HCT116 (cell line): Measurements from ENCODE around the gene THAP3. TPM values are rescaled to one million over a fixed set of nuclear protein-coding genes. Genes with fewer than 3 reads are reported as not detected.

Experiments used
- ATAC-seq: fragments of 200-7000 bp; cut with Tn5 transposase; 2 replicates; pipeline ENCODE4 v1.9.1; 2020; ENCODE audit warnings: mild to moderate bottlenecking, moderate library complexity
- BruUV-seq: library from RNA; stranded (reverse); fragments of 400-500 nt; replicated peaks from 2 replicates; lab custom pipeline; 2021; lab: Mats Ljungman, UMichigan
- CTCF ChIA-PET: fragments of 300-600 bp; sonication (Branson Sonifier 250); formaldehyde crosslinking; loops from one replicate; lab custom pipeline; 2021; ENCODE audit warnings: antibody characterized with exemption; lab: Charles Lee
- POLR2A ChIA-PET: fragments of 300-600, 350-600 bp; sonication (Branson Sonifier 250); formaldehyde crosslinking; loops from one replicate; lab custom pipeline; 2021; ENCODE audit warnings: antibody characterized with exemption; lab: Charles Lee
- RAD21 ChIA-PET, 2 experiments: fragments of 300-600 bp; sonication (Branson Sonifier 250); formaldehyde crosslinking; loops; one replicate each; lab custom pipeline; 2023; ENCODE audit warnings: low total read pairs in 2 of 2; ENCODE audit not compliant: uncharacterized antibody in 2 of 2, unreplicated experiment in 2 of 2, low non-redundant PET in 1 of 2; lab: Charles Lee
- DNase-seq: peaks from one replicate; pipeline ENCODE4 v3.0.0-alpha.2; 2010; ENCODE audit warnings: low read depth, low spot score
- H2AFZ ChIP-seq: fragments of 200-600 bp; shearing (Covaris generic), sonication (generic); 2 replicates; pipeline ENCODE4 v1.6.1; 2017; ENCODE audit warnings: low read depth, mixed run types, mixed read lengths, antibody characterized with exemption, low read length; ENCODE audit not compliant: poor library complexity, severe bottlenecking
- H3K27ac ChIP-seq: 2 replicates; pipeline ENCODE4 v1.5.1; 2012; ENCODE audit warnings: low read depth, low read length
- H3K27me3 ChIP-seq: fragments of 200-600 bp; sonication (generic); 2 replicates; pipeline ENCODE4 v1.6.1; 2016; ENCODE audit warnings: mixed run types, low read length, mixed read lengths; ENCODE audit not compliant: insufficient read depth
- H3K36me3 ChIP-seq, 2 experiments: fragments of 200-500 bp in 1 of 2; fragments of 200-600 bp in 1 of 2; sonication (Bioruptor generic) in 1 of 2; sonication (generic) in 1 of 2; 2 replicates each; pipeline versions ENCODE4 v1.5.1 to v1.6.1; 2014 to 2016; ENCODE audit warnings: low read length in 2 of 2, inconsistent platforms in 1 of 2, mixed read lengths in 1 of 2, mixed run types in 1 of 2; ENCODE audit not compliant: insufficient read depth in 2 of 2, control insufficient read depth in 1 of 2
- H3K4me1 ChIP-seq, 2 experiments: fragments of 200-600 bp in 1 of 2; sonication (generic) in 1 of 2; 2 replicates each; pipeline versions ENCODE4 v1.5.1 to v1.6.1; 2012 to 2017; ENCODE audit warnings: low read length in 2 of 2, inconsistent platforms in 1 of 2, mild to moderate bottlenecking in 1 of 2, mixed read lengths in 1 of 2, mixed run types in 1 of 2, moderate library complexity in 1 of 2; ENCODE audit not compliant: insufficient read depth in 2 of 2, control insufficient read depth in 1 of 2
- H3K4me2 ChIP-seq: fragments of 200-600 bp; sonication (generic); 2 replicates; pipeline ENCODE4 v1.6.1; 2017; ENCODE audit warnings: mixed run types, low read length, mixed read lengths
- H3K4me3 ChIP-seq, 2 experiments: fragments of 200-600 bp in 1 of 2; sonication (generic) in 1 of 2; replicated peaks in 1 of 2; 2 replicates each; pipeline ENCODE4 v1.5.1; 2011 to 2016; ENCODE audit warnings: low read length in 2 of 2, control low read depth in 1 of 2, low read depth in 1 of 2, mild to moderate bottlenecking in 1 of 2, mixed read lengths in 1 of 2, mixed run types in 1 of 2
- H3K79me2 ChIP-seq: fragments of 200-600 bp; sonication (generic); 2 replicates; pipeline ENCODE4 v1.6.1; 2017; ENCODE audit warnings: mild to moderate bottlenecking, mixed run types, low read length, moderate library complexity, mixed read lengths; ENCODE audit not compliant: insufficient read depth
- H3K9ac ChIP-seq: fragments of 200-600 bp; sonication (generic); 2 replicates; pipeline ENCODE4 v1.6.1; 2016; ENCODE audit warnings: low read length, mixed read lengths
- H3K9me2 ChIP-seq: fragments of 200-600 bp; sonication (generic), shearing (Covaris generic); 2 replicates; pipeline ENCODE4 v1.6.1; 2017; ENCODE audit warnings: mixed run types, mild to moderate bottlenecking, moderate library complexity; ENCODE audit not compliant: insufficient read depth
- H3K9me3 ChIP-seq, 2 experiments: fragments of 200-500 bp in 1 of 2; fragments of 200-600 bp in 1 of 2; sonication (Bioruptor generic) in 1 of 2; sonication (generic) in 1 of 2; 2 replicates each; pipeline ENCODE4 v1.6.1; 2014 to 2017; ENCODE audit warnings: low read length in 2 of 2, mixed read lengths in 2 of 2, inconsistent platforms in 1 of 2, low read depth in 1 of 2, mild to moderate bottlenecking in 1 of 2, mixed run types in 1 of 2, moderate library complexity in 1 of 2; ENCODE audit not compliant: control insufficient read depth in 1 of 2, insufficient read depth in 1 of 2
- H4K20me1 ChIP-seq: fragments of 200-600 bp; sonication (generic), shearing (Covaris generic); 2 replicates; pipeline ENCODE4 v1.6.1; 2017; ENCODE audit warnings: mixed run types, mild to moderate bottlenecking, moderate library complexity; ENCODE audit not compliant: insufficient read depth
- ATF3 ChIP-seq: IDR thresholded peaks from 2 replicates; pipeline ENCODE4 v1.6.1; 2012
- CBX3 ChIP-seq: IDR thresholded peaks from 2 replicates; pipeline ENCODE4 v1.6.1; 2012; ENCODE audit warnings: low read depth
- EGR1 ChIP-seq: IDR thresholded peaks from 2 replicates; pipeline ENCODE4 v1.6.1; 2012; ENCODE audit warnings: low read depth
- ELF1 ChIP-seq: IDR thresholded peaks from 2 replicates; pipeline ENCODE4 v1.6.1; 2012; ENCODE audit warnings: low read depth, borderline replicate concordance
- EZH2 ChIP-seq: fragments of 200-600 bp; sonication (generic); IDR thresholded peaks from 2 replicates; pipeline ENCODE4 v1.6.1; 2017; ENCODE audit warnings: antibody characterized with exemption, mixed run types
- EZH2phosphoT487 ChIP-seq: fragments of 200-600 bp; IDR thresholded peaks from 2 replicates; pipeline ENCODE4 v1.6.1; 2018; ENCODE audit warnings: antibody characterized with exemption, borderline replicate concordance
- MAX ChIP-seq: IDR thresholded peaks from 2 replicates; pipeline ENCODE4 v1.6.1; 2012
- POLR2A ChIP-seq: IDR thresholded peaks from 2 replicates; pipeline ENCODE4 v1.7.0; 2011; ENCODE audit warnings: borderline replicate concordance; ENCODE audit not compliant: insufficient read depth, insufficient read length; ENCODE audit errors: extremely low read depth
- RAD21 ChIP-seq: IDR thresholded peaks from 2 replicates; pipeline ENCODE4 v1.6.1; 2012; ENCODE audit warnings: low read depth, mild to moderate bottlenecking
- SRF ChIP-seq: IDR thresholded peaks from 2 replicates; pipeline ENCODE4 v1.6.1; 2012; ENCODE audit warnings: low read depth
- TCF7L2 ChIP-seq: IDR thresholded peaks from 2 replicates; pipeline ENCODE4 v1.7.0; 2011; ENCODE audit warnings: borderline replicate concordance, inconsistent platforms; ENCODE audit not compliant: insufficient read depth, insufficient read length; ENCODE audit errors: extremely low read depth
- ZNF274 ChIP-seq: fragments of 200-500 bp; sonication (Bioruptor generic); IDR thresholded peaks from 2 replicates; pipeline ENCODE4 v1.6.1; 2014; ENCODE audit warnings: mild to moderate bottlenecking, low read depth, low read length, inconsistent platforms
- intact Hi-C: fragments of 100-400 bp; cut with micrococcal nuclease; formaldehyde crosslinking; loops from 2 replicates; pipeline ENCODE4 v1.10.0; 2022
- total RNA-seq: library from RNA; stranded (reverse); gene quantifications from one replicate; pipeline ENCODE4 v1.2.1, GENCODE V29; 2021; ENCODE audit not compliant: unreplicated experiment

Gene THAP3
- total RNA-seq, 1 experiment from 2014 or later = 23.1 TPM

GRCh38 chr1:6624710-6625583 lies at the start of gene THAP3 (continued):
- TF ChIP-seq SRF (no peak), CBX3 (no peak), ZNF274 (no peak), RAD21 (no peak), POLR2A (peak; percentile 37), EZH2 (no peak), EGR1 (no peak), ATF3 (no peak)

GRCh38 chr1:6577831-6578525 lies 46.7 kb upstream of the THAP3 start:
- Histone ChIP-seq H3K27ac (no peak overlapping the region), H3K79me2 (peaks cover 30% of the 10 kb centered on the region), H3K27me3 (no peaks in the 10 kb centered on the region), H2AFZ (no peak overlapping the region), H4K20me1 (no peaks in the 10 kb centered on the region), H3K36me3 (peaks cover 0 to 2% of the 10 kb centered on the region in 2 experiments; a peak in 1 of 4 replicates), H3K9me2 (no peaks in the 10 kb centered on the region), H3K9me3 (no peaks in the 10 kb centered on the region), H3K9ac (no peak overlapping the region), H3K4me3 (no peak overlapping the region), H3K4me2 (no peak overlapping the region), H3K4me1 (peaks cover 14 to 23% of the 10 kb centered on the region in 2 experiments)
- CTCF ChIA-PET = no interaction called here
- ATAC-seq (no peak), DNase-seq (no peak)
- no peak for TF ChIP-seq ELF1
- TF ChIP-seq EZH2phosphoT487 = no peak
- no peak for TF ChIP-seq MAX
- no peak for TF ChIP-seq TCF7L2
- intact Hi-C loops = no loop called here
- no TSS peak for BruUV-seq
- RAD21 ChIA-PET = no interaction called here
- POLR2A ChIA-PET = interaction anchor here (1.1 kb wide), 1 partner anchor 87 kb away, joined by 4 read pairs; the partner anchor contains the start of gene PLEKHG5
